ENCODE results near the gene COMMD7.
"Not testable (repeated sequence)": the region's sequence is repeated elsewhere in the genome, so short reads cannot be mapped to it uniquely, and the experiment has no call there.

COMMD7 gene

GRCh38 chr20:32718749-32719348 lies 24.4 kb downstream of the COMMD7 start:
- DNase-seq: no peak

DNA sequence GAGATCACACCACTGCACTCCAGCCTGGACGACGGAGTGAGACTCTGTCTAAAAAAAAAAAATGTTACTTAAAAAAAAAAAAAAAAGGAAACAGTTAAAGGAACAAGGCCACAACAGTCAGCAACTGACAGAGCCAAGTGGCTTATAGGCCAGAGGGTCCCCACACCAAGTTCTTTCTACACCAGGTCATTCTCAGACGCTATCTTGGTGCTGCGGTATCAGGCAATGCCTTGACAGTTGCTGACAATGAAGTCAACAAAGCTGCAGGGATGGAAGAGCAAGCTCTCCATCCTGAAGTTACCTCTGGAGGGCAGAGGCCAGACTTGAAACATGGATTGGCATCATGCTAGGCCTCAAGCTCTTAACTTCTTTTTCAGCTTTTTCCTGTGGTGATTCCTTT lies 31.9 kb downstream of the COMMD7 start:
- no peak for DNase-seq

- DNase-seq: peak; percentile 1
Observed at GRCh38 chr20:32709632-32710121, 33.6 kb downstream of the COMMD7 start.

- DNase-seq: not testable (repeated sequence)
Observed at GRCh38 chr20:32709029-32709631, 34.1 kb downstream of the COMMD7 start.

DNA sequence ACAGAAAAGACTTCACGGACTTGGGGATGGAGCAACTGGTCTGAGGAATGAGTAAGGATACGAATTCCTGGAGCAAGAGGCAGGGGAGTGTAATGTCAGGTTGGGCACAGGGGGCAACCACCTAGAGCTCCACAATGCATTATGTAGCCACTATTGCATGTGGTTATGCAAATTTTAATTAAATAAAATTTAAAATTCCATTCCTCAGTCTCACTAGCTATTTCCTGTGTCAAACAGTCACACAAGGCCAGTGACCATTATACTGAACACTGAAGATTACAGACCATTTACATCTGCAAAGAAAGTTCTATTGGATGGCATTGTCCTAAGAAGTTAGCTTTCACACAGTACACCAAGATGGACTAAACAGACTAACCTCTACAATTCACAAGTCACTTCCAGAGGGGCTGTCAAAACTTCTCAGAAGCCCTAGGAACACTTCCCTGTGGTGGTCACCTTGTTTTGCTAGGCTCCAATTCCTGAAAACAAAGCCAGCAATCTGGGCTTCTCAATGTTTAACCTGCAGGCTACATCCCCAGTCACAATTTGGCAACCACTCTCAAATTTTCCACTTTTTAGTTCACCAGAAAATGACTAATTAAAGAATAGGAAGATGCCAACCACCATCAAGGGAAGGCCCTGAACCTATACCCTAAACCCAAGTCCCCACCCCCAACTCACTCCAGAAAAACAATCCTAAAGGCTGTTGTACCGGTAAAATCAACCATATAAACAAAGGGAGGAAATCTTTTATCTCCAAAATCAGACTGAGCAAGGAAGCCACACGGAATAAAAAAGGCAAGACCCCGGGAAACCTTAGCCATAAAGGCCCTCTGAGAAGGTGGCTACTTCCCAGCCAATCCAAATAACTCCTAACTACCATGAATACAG lies 35.3 kb downstream of the COMMD7 start:
- no peak for DNase-seq

GRCh38 chr20:32706486-32706885 lies 36.8 kb downstream of the COMMD7 start:
- DNase-seq: no peak

- no peak for DNase-seq
Observed at GRCh38 chr20:32702706-32703425, 40.4 kb downstream of the COMMD7 start.

DNA sequence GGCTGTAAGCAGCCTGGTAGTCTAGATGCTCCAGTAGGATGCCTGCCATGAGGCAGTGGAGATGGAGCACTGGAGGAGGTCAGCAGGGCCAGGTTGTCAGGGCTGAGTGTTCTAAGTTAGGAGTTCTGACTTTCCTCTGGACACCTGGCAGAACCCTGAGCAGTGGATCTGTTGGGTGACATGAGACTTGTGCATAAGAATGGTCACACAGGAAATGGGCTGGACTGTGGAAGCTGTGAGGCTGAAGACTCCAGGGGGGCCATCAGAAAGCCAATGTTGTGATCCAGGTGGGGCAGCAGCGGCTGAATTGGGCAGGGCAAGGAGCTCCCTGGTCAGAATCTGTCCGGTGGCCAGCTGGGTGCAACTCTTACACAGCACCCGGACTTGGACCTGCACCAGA lies 45.7 kb downstream of the COMMD7 start:
- no peak for DNase-seq

DNA sequence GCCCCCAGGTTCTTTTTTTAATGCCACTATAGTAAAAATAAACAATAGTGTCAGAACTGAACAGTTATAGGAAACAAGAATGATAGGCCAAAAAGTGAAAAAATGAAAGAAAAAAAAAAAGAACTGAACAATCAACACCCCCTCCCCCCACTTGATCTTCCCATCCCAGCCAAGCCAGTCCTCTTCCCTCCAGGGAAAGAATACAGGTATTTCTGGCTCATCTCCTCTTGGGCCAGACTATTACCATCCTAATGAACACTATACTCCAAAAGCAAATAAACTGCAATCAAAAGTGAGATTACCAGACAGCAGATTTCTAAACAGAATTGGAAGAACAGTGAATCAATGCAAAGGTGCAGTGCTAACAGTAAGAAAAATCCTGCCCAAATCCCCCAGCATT lies 48.2 kb downstream of the COMMD7 start:
- DNase-seq: no peak

DNA sequence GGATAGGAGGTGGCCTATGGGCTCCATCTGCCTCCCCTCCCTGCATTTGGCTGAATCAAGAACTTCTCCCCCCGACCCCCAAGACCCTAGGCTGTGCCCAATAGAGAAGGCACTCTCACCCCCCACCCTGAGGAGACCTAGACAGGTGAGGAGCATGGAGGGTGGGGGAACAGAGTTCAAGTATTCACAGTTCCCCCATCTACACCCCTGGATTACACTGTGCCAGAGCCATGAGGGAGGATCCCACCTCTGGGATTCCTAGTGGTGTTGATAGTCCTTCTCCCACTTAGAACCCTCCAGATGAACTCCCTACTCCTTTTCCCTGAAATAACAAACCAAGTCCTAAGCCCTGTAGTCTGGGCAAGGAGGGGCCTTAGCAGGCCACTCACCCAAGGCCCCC lies 54.3 kb downstream of the COMMD7 start:
- DNase-seq: not testable (repeated sequence)

DNA sequence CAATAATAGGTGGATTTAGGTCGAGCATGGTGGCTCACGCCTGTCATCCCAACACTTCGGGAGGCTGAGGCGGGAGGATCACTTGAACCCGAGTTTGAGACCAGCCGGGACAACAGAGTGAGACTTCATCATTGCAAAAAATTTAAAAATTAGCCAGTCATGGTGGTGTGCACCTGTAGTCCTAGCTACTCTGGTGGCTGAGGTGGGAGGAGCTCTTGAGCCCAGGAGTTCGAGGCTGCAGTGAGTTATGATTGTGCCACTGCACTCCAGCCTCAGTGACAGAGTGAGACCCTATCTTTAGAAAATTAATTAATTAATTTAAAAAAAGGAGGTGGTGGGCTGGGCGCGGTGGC lies 56.1 kb downstream of the COMMD7 start:
- no peak for DNase-seq

GRCh38 chr20:32686530-32687179 lies 56.6 kb downstream of the COMMD7 start:
- no peak for DNase-seq

- DNase-seq: no peak
Observed at GRCh38 chr20:32685541-32686529, 57.4 kb downstream of the COMMD7 start.

- no peak for DNase-seq
Observed at GRCh38 chr20:32682508-32682987, 60.7 kb downstream of the COMMD7 start.

- peak; percentile 1 for DNase-seq
Observed at GRCh38 chr20:32681175-32682084, 61.8 kb downstream of the COMMD7 start.

GRCh38 chr20:32680544-32681174 lies 62.6 kb downstream of the COMMD7 start:
- no peak for DNase-seq

GRCh38 chr20:32678948-32679347 lies 64.3 kb downstream of the COMMD7 start:
- DNase-seq: peak; percentile 86

DNA sequence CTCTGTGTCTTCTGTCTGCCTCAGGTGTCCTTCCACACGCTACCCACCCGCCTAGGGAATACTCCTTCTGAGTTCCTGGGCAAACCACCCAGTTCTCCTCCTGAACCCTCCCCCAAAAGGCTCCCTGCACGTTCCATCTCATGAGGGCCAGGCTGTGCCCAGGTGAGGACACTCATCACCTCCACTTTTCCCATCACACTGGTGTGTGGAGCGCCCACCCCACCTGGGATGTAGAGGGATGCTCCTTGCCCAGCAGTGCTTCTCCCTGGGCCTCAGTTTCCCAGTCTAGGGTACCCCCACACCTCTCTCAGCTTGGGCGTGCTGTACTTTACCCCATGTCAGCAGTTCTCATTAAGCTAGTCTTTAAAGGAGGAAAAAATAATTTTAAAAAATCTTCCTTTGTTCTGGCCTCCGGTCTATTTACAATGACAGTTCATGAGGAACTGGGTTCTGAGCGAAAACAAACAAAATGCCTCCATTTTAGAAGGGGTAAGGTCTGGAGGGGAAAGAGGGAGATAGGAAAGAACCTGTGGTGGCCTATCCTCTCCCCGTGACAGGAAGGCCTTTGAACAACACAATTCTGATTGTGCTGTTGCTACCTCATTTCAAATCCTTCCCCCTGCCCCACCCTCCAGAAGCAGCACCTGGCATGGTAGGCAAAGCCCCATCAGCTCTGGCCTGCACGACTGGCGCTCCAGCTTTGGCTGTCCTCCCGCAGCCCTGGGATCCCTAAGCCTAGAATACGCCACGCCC lies 67.9 kb downstream of the COMMD7 start:
- DNase-seq: no peak

DNA sequence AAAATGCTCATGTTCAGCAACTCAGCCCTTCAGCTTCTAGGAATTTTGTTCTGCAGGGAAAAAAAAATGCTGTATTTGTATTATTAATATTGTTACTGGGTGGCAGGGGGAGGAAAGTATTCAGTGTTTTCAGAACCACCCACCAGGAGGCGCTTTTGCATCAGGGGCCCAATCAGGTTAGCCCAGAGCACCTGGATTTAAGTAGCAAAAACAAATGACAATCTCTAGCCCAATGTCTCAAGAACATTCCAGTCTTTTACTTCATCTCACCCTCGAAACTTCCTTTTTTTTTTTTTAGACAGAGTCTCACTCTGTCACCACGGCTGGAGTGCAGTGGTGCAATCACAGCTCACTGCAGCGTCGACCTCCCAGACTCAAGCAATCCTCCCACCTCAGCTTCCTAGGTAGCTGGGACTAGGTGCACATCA lies 68.9 kb downstream of the COMMD7 start:
- DNase-seq: peak; percentile 7
